T-helper 2 cell (primary cell): ENCODE measurements around the gene ATP5ME.

Experiments used
- DNase-seq, 5 experiments: peaks; one replicate each; pipeline versions ENCODE4 v3.0.0 to v3.0.0-alpha.2; 2012 to 2022

Gene ATP5ME

DNA sequence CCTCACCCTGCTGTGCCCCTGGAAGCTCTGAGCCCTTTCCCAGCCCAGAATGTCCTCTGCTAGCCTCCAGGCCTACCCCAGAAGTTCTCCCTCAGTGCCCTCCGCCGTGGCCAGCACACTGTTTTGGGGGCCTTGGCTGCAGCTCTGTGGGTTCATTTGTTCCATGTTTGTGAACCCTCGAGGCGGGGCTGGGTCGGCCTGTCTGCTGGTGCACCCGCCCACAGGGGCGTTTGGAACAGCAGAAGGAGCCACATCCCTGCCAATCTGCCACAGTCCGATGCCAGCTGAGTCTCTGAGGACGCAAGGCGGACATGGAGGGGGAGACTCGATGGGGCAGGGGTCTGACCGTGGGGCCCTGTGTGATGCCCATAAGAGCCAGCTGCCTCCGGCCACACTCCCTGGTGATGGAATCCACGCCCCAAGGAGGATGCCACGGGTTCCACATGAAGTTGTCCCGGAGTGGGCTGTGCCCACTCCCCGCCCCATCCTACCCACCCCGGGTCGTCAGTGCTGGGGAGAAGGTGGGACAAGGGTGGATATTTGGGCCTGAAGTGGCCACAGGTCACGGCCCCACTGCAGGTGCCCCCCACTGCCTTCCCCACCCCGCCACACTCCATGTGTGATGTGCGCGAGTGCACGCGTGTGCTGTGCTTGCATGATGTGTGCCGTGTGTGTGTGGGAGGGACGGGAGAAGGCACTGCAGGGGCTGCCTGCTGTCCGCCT, 7.1 kb downstream of the ATP5ME start:
- peak in 1 of 5 experiments; percentile 3 for DNase-seq

DNA sequence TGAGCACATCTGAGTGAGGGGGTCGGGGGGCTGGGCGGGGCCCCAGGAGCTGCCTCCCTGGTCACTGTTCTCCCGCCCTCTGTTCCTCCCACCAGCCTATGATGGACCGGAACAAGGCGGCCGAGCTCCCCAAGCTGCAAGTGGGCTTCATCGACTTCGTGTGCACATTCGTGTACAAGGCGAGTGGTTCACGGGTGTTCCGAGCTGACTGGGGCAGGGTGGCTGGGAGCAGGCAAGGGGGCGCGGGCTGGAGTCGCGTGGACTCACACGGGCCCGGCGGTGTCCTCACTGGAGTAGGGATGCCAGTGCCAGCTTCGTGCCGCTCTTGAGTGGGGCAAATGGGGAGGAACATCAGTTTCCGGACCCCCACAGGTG, 7.7 kb downstream of the ATP5ME start:
- peak in 1 of 5 experiments; percentile 0 for DNase-seq

DNA sequence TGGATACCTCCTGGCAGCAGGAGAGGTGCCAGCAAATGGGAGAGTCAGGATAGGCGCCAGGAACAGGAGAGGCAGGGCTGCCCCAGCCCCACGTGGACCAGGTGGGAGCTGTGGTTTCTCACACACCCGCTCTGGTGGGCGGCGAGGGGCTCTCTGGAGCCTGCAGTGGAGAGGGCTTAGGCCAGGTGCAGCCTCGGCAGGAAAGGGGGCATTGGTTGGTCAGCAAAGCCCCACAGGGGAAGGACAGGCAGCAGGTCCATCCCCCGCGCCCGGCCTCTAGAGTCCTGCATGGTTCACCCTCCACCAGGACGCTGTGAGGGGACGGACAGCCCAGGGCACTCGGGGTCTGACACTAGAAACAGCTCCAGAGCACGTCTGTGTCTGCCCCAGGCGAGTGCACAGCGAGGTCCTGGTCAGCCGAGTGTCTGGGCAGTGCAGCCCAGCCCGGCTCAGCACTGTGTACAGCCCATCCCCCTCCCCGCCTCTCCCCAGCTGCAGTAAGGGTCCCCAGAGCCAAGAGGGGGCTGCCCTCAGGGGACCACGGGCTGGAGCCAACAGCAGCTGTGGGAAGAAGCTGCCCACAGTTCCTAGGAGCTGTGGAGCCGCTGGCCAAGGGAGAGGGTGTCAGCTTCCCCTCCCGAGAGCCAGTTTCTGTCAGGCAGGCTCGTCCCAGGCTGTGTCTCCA, 8.2 kb downstream of the ATP5ME start:
- peak in 1 of 5 experiments; percentile 3 for DNase-seq

DNA sequence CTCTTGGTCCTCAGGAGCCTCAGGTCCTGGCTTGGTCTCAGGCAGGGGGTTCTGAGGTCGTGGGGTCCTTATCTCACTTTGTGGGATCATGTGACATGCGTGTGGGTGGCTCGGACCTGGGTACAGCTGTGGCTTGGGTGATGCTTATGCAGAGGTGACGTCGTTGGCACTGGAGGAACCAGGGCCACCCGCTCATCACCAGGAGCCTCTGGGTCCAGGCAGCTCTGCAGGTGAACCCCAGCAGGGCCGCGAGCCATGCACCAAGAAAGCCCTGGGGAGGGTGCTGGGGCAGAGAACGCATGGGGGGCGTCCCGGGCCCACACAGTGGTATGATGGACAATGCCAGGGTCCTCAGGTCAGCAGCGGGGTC, 8.7 kb downstream of the ATP5ME start:
- peak in 1 of 5 experiments; percentile 0 for DNase-seq

DNA sequence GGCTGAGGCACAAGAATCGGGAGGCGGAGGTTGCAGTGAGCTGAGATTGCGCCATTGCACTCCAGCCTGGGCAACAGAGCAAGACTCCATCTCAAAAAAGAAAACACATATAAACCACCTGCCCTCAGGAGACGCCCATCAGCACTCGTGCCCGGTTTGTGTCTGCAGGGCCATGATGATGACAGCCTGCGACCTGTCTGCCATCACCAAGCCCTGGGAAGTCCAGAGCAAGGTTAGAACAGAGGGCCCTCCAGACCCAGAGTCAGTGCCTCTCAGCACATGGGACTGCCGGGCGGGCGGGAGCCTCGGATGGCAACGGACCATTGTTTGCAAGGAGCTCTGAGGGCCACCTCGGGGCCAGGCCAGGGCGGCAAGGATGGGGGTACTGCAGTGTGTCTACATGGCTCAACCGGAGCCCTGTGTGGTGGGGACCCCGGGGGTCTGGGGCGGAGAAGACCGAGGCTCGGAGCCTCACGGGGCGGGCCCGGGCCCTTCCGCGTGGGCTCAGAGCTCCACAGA, 9.3 kb downstream of the ATP5ME start:
- DNase-seq: peak in 1 of 5 experiments; percentile 1

DNA sequence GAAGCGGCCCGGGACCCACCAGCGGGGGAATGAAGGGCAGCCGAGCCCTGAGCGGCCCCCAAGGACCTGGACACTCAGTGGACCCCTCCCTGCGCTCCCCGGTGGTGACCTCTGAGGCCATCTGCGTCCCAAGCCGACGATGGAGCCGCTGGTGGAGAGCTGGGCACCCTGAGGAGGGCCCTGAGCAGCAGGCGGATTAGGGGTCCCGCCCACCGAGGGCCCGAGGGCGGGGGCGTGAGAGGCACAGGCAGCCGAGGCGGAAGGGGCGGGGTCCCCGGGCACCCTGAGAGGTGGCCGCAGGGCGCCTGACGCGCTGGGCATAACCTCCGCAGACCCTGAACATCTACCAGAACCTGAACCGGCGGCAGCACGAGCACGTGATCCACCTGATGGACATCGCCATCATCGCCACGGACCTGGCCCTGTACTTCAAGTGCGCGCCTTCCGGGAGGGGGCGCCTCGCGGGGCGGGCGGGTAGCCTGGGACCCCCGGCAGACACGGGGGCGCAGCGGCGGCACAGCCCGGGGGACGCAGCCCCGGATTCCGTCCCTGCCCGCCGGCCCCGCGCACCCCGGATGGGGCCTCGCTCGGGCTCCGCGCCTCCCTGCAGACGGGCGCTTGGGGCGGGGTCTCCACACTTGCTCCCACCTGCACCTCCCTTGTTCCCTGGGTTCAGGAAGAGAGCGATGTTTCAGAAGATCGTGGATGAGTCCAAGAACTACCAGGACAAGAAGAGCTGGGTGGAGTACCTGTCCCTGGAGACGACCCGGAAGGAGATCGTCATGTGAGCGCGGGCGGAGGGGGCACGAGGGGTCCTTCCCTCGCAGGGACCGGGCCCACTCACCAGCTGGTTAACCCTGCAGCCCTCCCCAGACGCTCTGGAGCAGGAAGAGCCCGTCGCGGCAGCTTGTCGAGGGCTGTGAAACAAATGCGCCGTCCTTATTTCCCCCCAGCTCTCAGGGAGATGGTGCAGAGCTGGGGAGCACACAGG, 10.3 kb downstream of the ATP5ME start:
- DNase-seq: peak; percentile 51 to 89 (median 54)

DNA sequence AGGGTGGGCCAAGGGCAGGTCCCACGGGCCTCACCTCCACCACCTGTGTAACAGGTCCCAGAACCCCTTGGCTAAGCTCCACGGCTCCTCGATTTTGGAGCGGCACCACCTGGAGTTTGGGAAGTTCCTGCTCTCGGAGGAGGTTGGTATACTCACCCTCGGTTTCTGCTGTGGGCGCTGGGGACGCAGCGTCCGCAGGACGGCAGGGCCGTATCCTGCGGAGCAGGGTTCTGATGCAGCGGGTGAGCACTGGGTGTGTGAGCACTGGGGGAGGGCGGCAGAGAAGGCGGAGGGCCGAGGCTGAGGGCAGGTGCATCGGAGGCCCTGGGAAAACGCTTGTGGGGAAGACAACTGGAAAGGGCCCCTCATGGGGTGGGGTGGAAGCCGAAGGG, 11.0 kb downstream of the ATP5ME start:
- no peak for DNase-seq

DNA sequence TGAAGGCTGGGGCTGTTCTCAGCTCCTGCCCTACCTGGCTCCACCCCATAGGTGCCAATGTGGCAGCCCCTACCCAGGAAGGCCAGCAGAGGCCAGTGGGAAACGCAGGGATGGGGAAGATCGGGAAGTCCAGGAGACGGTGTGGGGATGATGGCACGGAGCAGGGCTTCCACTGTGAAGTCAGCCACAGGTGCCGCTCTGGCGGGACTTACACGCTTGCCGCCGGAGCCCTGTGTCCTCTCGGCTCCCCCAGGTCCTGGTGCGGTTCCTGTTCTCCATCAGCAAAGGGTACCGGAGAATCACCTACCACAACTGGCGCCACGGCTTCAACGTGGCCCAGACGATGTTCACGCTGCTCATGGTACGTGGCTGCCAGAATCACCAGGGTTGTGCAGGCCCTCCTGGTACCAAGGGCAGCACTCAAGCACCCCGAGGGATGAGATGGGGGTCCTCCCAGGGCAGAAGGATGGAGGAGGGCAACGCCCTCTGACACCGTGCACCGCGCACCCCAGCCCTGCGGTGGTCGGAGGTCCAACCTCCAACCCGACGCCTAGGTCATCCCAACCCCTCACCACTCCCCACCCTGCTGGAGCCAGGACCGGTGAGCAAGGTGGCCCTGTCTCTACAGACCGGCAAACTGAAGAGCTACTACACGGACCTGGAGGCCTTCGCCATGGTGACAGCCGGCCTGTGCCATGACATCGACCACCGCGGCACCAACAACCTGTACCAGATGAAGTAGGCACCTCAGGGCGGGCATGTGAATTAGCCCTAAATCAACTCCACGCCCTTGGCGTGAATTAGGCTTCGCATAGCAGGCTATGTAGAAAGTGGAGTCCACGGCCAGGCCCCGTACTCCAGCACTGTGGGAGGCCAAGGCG, 12.0 kb downstream of the ATP5ME start:
- DNase-seq: no peak

DNA sequence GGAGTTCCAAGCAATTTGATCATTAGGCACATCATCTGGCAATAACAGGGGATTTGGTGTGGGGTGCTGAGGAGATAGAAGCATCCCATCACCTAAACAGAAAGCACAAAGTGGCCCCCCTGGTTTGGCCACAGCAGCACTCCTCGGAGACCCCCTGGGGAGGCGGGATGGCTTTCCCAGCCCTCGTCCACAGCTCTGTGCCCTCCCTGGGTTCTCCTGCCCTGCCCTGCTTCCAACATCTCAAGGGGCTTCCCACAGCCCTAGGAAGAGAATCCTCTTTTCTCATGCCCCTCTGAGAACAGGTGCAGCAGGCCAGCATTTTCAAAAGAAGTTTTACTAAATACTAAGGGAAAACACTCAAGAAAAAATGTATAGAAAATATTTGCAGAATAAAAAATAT, 12.8 kb downstream of the ATP5ME start:
- no peak for DNase-seq

DNA sequence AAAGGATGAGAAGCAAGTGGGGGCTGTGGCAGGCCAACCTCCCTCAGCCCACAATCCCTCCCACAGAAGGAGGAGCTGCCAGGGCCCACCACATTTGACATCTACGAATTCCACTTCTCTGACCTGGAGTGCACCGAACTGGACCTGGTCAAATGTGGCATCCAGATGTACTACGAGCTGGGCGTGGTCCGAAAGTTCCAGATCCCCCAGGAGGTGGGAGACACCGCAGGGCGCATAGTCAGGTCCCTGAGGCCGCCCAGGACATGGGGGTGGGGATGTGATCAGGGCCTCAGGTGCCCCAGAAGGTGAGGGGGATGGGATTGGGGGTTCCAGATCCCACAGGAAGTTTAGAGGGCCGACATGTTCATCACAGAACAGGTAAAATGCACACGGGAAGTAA, 13.7 kb downstream of the ATP5ME start:
- no peak for DNase-seq

DNA sequence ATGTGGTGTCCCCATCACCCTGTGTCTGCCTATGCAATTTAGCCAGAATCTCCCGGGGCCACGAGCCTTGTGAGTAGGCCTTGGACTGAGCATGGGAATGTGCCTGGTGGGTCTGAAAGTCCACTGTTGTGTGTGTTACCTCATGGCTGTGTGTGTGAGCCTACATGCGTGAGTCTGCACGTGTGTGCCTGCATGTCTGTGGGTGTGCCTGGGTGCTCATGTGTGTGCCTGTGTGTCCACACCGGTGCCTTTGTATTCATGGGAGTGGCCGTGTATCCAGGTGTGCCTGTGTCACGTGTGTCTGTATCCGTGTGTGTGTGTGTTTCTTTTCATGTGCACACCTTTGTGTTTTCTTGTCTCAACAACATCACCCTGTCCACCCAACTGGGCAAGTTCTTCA, 14.2 kb downstream of the ATP5ME start:
- no peak for DNase-seq

DNA sequence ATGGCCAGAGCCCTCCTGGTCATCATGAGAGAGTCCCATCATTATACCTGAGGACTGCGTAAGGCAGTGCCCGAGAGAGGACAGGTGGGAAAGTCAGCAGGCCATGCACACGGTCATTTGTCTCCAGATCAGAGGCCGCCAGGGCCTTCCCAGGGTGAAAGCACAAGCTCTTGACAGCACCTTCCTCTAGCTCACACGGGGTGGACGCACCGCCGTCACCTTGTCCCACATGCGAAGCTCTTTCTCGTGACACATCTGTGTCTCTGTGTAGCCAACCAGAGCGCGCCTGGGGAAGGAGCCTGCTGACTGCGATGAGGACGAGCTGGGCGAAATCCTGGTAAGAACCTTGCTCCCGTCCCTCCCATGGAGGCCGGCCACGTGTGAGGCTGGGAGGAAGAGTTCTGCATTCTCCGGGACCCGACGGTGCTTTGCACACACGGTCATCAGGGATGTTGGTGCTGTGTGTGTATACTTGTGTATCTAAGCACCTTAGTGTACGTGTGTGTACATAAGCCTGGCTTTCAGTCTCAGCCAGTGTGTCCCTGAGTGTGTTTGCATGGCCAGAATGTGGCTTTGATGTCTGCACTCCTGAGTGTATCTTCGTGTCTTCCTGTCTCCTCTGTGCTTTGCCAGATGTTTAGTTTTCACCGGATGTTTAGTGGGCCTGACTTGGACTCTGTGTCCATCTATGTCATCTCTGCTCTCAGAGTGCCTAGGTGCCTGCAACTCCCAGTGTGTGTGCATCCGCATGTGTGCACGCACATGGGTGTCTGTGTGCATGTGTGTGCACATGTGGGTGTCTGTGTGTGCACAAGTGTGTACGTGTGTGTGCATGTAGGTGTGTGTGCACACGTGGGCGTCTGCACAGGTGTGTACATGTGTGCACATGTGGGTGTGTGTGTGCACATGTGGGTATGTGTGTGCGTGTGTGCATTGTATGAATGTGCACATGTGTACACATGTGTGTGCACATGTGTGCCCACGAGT, 15.1 kb downstream of the ATP5ME start:
- DNase-seq: no peak

DNA sequence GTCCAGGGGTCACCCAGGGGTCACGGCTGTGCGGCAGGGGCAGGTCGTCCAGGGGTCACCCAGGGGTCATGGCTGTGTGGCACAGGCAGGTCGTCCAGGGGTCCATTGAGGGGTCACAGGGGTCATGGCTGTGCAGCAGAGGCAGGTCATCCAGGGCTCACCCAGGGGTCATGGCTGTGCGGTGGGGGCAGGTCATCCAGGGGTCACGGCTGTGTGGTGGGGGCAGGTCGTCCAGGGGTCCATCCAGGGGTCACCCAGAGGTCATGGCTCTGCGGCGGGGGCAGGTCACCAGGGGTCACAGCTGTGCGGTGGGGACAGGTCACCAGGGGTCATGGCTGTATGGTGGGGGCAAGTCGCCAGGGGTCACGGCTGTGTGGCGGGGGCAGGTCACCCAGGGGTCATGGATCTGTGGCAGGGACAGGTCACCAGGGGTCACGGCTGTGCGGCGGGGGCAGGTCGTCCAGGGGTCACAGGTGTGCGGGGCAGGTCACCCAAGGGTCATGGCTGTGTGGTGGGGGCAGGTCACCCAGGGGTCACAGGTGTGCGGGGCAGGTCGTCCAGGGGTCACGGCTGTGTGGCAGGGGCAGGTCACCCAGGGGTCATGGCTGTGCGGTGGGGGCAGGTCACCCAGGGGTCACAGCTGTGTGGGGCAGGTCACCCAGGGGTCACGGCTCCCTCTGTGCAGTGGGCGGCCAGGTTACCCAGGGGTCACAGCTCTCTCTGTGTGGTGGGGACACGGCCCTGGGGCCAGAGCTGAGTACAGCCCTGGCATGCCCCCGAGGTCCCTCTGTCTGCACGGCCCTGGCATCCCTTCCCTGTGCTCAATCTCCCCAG, 16.0 kb downstream of the ATP5ME start:
- no peak for DNase-seq

DNA sequence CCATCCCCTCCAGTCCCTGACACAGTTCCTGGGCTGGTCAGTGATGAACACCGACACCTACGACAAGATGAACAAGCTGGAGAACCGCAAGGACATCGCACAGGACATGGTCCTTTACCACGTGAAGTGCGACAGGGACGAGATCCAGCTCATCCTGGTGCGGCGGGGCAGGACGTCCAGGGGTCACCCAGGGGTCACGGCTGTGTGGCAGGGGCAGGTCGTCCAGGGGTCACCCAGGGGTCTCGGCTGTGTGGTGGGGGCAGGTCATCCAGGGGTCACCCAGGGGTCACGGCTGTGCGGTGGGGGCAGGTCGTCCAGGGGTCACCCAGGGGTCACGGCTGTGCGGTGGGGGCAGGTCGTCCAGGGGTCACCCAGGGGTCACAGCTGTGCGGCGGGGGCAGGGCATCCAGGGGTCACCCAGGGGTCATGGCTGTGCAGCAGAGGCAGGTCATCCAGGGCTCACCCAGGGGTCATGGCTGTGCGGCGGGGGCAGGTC, 16.7 kb downstream of the ATP5ME start:
- DNase-seq: no peak

DNA sequence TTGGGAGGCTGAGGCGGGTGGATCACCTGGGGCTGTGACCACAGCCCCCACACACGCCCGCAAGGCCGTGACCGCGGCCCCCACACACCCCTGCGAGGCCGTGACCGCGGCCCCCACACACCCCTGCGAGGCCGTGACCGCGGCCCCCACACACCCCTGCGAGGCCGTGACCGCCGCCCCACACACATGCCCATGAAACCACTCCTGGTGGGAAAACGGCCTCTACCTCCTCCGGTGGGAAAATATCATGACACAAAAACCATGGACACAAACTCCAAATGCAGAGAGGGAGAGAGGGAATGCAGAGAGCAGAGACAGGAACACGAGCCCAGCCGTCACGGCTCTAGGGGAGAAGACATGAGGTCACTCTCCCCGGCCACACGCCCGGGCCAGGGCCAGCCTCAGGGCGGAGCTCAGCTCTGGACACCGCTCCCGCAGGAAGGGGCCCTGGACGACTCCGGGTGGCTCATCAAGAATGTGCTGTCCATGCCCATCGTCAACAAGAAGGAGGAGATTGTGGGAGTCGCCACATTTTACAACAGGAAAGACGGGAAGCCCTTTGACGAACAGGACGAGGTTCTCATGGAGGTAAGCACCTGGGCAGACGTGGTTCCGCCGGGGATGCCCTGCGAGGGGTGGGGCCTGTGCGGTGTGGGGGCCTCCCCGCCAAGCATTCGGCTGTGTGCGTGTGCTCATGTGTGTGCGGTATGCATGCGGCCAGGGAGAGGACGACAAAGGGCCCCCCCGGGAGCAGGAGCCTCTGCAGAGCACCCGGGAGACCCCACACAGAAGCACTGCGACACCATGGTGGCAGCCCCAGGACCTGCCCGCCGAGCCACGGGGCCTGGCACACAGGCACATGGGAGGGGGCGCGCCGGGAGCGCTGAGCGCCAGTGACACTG, 17.4 kb downstream of the ATP5ME start:
- no peak for DNase-seq

DNA sequence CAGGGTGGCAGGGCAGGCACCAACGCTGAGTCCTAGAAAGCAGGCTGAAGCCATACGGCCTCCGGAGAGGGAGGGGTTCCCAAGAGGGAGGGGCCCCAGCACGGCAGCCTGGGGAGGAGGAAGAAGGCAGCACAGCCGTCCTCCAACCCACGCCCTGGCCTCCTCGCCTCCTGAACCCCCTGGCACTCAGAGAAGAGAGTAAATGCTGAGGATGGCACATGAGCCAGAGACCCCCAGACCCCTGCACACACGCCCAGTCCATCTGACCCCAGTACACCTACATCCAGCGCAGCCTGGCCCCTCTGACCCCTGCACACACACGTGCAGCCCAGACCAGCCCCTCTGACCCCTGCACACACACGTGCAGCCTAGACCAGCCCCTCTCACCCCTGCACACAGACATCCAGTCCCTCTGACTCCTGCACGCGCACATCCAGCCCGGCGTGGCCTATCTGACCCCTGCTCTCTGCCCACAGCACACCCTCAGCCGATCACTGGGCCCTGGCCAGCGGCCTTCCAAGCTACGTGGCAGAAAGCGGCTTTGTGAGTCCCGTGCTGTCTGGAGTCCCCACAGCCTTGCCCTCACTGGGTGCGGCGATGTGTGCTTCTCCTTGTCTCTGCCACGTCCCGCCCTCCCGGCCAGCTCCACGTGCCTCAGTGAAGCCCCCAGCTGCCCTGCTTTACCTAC, 18.5 kb downstream of the ATP5ME start:
- DNase-seq: no peak

DNA sequence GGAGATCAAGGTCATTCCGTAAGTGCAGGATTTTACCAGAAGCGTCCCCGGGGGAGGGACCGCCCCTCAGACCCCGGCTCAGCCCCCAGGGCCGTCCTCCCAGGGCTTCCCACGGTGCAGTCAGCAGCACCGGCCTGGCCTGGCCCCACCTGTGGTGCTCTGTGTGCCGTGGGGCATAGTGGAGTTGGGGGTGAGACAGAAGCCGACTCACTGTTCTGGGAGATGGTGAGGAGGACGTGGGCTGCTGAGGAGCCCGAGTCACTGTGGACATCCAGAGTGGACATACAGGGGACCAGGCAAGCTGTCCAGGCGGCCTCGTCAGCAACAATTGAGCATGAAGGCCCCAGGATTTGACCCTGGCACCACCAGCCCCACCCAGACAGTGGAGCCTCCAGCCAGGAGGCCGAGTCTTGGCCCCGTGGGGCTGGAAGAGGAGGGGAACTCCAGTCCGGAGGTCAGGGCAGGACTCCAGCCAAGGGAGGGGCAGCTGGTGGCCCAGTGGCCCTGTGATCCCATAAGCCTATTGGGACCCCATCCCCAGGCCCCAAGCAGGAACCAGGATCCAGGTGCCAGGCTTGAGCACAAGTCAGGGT, 19.1 kb downstream of the ATP5ME start:
- DNase-seq: no peak

DNA sequence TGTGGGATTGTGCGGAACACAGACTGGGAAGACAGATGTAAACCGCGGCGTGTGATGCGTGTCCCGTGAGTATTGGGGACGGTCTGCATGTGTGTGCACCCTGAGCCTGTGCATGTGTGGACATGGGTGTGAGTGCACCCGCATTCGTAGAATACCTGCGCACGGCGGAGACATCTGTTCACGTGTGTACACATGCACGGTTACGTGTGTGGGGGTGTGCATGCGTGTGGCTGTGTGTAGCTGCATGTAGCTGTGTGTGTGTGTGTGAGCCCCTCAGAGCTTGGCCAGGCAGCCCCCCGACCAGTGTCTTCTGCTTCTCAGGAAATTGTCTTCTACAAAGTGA, 19.6 kb downstream of the ATP5ME start:
- DNase-seq: no peak
